ENCODE data around the gene GEMIN2.
"Not testable (repeated sequence)": the region's sequence is repeated elsewhere in the genome, so short reads cannot be mapped to it uniquely, and the experiment has no call there.

Gene GEMIN2

DNA sequence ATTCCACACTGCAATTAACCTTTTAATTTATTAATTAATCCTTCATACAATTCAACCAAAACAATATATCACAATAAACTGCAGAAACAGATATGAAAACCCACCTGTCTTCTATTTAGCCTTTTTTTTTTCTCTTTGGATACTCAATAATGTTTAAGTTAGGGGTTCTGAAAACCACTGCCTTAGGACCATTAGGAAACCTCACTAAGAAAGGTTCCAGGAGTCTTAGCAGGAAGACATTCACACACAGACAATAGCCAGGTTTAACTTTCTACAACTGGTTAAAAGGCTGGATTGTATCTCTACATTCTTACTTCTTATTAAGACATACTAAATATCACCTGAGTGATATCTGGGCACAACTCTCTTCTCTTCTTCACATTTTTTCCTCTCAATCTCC, 14.4 kb upstream of the GEMIN2 start:
- H3K4me2 ChIP-seq: no peak overlapping the region
- H3K4me1 ChIP-seq (ENCODE audit: low read depth, poor library complexity, severe bottlenecking): peaks cover 6% of the 10 kb centered on the region
- no peaks in the 10 kb centered on the region for H4K20me1 ChIP-seq (ENCODE audit: insufficient read depth)
- no peak for TF ChIP-seq CTCF (conservative IDR thresholded peaks at IDR 0.05; ENCODE audit: low read depth, low read length)
- no peak overlapping the region for H3K9ac ChIP-seq
- H3K27ac ChIP-seq: no peak overlapping the region
- 0 out of 2 replicates have a peak, but pooled peaks cover 4% of the 10 kb centered on the region for H3K79me2 ChIP-seq (ENCODE audit: insufficient read depth, low read depth)
- no peak overlapping the region for H3K4me3 ChIP-seq (IDR thresholded peaks at IDR 0.05; ENCODE audit: insufficient read depth, low read depth, low read length)
- no peaks in the 10 kb centered on the region for H3K36me3 ChIP-seq (ENCODE audit: insufficient read depth)
- no peaks in the 10 kb centered on the region for H3K27me3 ChIP-seq (ENCODE audit: insufficient read depth, low read depth)
- no peak overlapping the region for H2AFZ ChIP-seq (ENCODE audit: low read depth)

DNA sequence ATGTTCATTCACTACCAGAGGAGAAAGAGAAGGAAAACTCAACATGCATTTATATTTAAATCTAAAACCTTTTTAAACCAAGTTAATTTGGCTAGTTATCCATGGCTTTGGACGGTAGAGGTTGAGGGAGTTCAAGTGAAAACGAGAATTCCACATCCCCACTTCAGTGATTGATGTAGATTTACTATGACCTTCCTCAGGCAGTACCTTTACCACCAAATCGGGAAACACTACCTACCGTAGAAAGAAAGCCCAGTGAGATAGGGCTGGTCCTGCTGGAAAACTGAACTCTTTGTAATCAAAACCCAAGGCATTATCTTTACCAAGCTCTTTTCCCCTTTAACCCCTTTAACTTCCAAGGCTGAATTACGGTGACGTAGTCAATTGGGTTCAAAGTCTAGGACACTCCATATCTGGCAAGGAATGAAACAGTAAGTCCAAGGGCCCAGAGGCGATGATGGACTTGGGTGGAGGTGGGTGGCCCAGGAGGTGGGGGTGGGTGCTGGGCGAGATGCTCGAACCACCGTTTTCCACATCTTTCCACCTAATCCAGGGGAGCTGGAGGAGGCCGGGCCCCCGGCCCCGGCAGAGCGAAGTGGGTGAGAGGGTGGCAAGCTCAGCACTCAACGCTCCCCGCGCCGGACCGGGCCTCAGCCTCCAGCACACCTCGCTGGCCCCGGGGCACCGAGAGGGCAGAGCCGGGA, 11.7 kb upstream of the GEMIN2 start:
- Histone ChIP-seq H3K27ac (peak overlapping the region; percentile 42; the same call in 1 of the 2 replicates), H3K79me2 (ENCODE audit: insufficient read depth, low read depth) (0 out of 2 replicates have a peak, but pooled peaks cover 4% of the 10 kb centered on the region), H3K4me3 (IDR thresholded peaks at IDR 0.05; ENCODE audit: insufficient read depth, low read depth, low read length) (no peak overlapping the region), H3K4me1 (ENCODE audit: low read depth, poor library complexity, severe bottlenecking) (peaks cover 10% of the 10 kb centered on the region), H3K9ac (peak overlapping the region; percentile 76; the same call in 1 of the 2 replicates), H3K36me3 (ENCODE audit: insufficient read depth) (no peaks in the 10 kb centered on the region), H3K27me3 (ENCODE audit: insufficient read depth, low read depth) (no peaks in the 10 kb centered on the region), H2AFZ (ENCODE audit: low read depth) (peak overlapping the region; percentile 69; the same call in 1 of the 2 replicates), H4K20me1 (ENCODE audit: insufficient read depth) (no peaks in the 10 kb centered on the region), H3K4me2 (peak overlapping the region; percentile 10; the same call in 1 of the 2 replicates)
- no peak for TF ChIP-seq CTCF (conservative IDR thresholded peaks at IDR 0.05; ENCODE audit: low read depth, low read length)

GRCh38 chr14:39102969-39103957, 10.9 kb upstream of the GEMIN2 start, which contains the start of gene SEC23A:
Gene SEC23A, minus strand, starts transcription at chr14:39103235. Its CDS starts 7,117 bp downstream, at chr14:39096118.
- no peak within 1 kb of the TSS for H3K4me3 ChIP-seq (IDR thresholded peaks at IDR 0.05; ENCODE audit: insufficient read depth, low read depth, low read length)
- H4K20me1 ChIP-seq (ENCODE audit: insufficient read depth): no peaks in the 10 kb centered on the region
- peaks cover 13% of the 10 kb centered on the region for H3K4me1 ChIP-seq (ENCODE audit: low read depth, poor library complexity, severe bottlenecking)
- peak within 1 kb of the TSS; percentile 76 for H3K9ac ChIP-seq
- TF ChIP-seq CTCF (conservative IDR thresholded peaks at IDR 0.05; ENCODE audit: low read depth, low read length): no peak
- no peaks in the 10 kb centered on the region for H3K27me3 ChIP-seq (ENCODE audit: insufficient read depth, low read depth)
- H3K4me2 ChIP-seq: peak within 1 kb of the TSS; percentile 62
- H3K79me2 ChIP-seq (ENCODE audit: insufficient read depth, low read depth): 0 out of 2 replicates have a peak, but pooled peaks cover 4% of the 10 kb centered on the region
- H2AFZ ChIP-seq (ENCODE audit: low read depth): peak within 1 kb of the TSS; percentile 69
- peak within 1 kb of the TSS; percentile 42 for H3K27ac ChIP-seq
- H3K36me3 ChIP-seq (ENCODE audit: insufficient read depth): no peaks in the 10 kb centered on the region

- H3K79me2 ChIP-seq (ENCODE audit: insufficient read depth, low read depth); H3K4me3 ChIP-seq (IDR thresholded peaks at IDR 0.05; ENCODE audit: insufficient read depth, low read depth, low read length); H3K36me3 ChIP-seq (ENCODE audit: insufficient read depth); H4K20me1 ChIP-seq (ENCODE audit: insufficient read depth); H3K27ac ChIP-seq; H3K27me3 ChIP-seq (ENCODE audit: insufficient read depth, low read depth): not testable (repeated sequence)
- Histone ChIP-seq H3K9ac (peak overlapping the region; percentile 76; the same call in 1 of the 2 replicates), H2AFZ (ENCODE audit: low read depth) (peak overlapping the region; percentile 69; the same call in 1 of the 2 replicates), H3K4me2 (peak overlapping the region; percentile 62), H3K4me1 (ENCODE audit: low read depth, poor library complexity, severe bottlenecking) (peaks cover 13% of the 10 kb centered on the region)
Observed at GRCh38 chr14:39104078-39104801, 9.9 kb upstream of the GEMIN2 start.

All from KMS-11 (cell line).